GM06990 (cell line): ENCODE results near the gene ADAP1.

Source experiments
- DNase-seq: peaks from one replicate; pipeline ENCODE4 v3.0.0-alpha.2; 2011; ENCODE audit not compliant: insufficient read length; ENCODE audit errors: extremely low read depth
- H3K27me3 ChIP-seq: replicated peaks from 2 replicates; pipeline ENCODE4 v1.6.0; 2011; ENCODE audit warnings: low read length; ENCODE audit not compliant: control insufficient read depth, insufficient read depth
- H3K36me3 ChIP-seq: 2 replicates; pipeline ENCODE4 v1.5.1; 2011; ENCODE audit warnings: low read length; ENCODE audit not compliant: control insufficient read depth, insufficient read depth
- H3K4me3 ChIP-seq: replicated peaks from 2 replicates; pipeline ENCODE4 v1.5.1; 2011; ENCODE audit warnings: low read depth, mild to moderate bottlenecking, control low read depth, low read length
- CTCF ChIP-seq: IDR thresholded peaks from 2 replicates; pipeline ENCODE4 v1.5.1; 2011; ENCODE audit warnings: low read length, control low read depth, mild to moderate bottlenecking, inconsistent platforms; ENCODE audit not compliant: insufficient read depth, poor library complexity, severe bottlenecking

ADAP1 gene

DNA sequence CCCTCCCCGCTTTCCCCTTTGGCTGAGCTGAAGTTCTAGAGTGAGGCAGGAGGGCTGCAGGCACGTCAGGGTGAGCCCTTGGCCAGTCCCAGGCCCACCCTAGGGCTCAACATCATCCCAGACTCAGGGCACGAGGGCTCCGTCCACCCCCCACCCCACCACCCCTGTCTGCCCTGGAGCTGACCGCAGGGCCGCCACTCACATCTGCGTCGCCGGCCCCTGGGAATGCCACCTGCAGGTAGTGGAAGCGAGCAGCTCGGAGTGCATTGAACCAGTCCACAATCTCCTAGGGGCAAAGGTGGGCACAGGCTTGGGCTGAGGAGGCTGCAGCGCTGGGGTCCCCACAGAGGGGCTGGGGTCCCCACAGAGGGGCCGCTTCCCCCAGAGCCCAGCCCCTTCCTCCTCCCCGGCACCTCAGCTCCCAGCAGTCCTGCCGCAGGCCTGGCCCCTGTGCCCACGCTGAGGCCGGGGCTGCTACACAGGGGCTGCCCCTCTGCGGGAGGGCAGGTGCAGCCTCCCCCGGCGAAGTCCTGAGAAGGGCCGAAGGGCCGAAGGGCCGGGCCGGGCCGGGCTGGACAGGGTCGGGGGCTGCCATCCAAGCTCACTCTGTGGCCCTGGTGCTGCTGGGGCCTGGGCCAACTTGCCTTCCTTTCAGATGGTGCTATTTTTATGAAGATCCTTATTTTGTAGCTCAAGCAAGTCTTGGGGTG is 54.0 kb downstream of the ADAP1 start:
- peaks cover 21% of the 10 kb centered on the region for H3K36me3 ChIP-seq
- no peak overlapping the region for H3K4me3 ChIP-seq
- DNase-seq = no peak
- H3K27me3 ChIP-seq = no peaks in the 10 kb centered on the region
- TF ChIP-seq CTCF = no peak

DNA sequence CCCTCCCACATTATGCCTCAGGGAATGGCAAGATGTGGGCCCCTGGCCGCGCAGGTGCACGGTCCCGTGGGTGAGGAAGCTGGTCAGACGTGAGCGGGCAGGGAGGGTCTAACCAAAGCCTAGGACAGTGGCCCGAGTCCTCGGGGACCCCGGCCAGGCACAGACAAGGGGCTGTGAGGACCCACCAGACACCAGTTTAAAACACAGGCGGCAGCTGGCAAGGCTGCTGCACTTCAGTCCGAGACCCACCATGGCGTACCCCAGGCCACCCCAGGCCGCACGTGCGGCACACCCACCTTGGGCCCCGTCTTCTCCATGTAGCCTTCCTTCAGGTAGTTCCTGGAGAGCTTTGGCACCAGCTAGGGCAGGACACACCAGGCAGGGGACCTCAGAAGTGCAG is 54.7 kb downstream of the ADAP1 start:
- Histone ChIP-seq H3K27me3 (no peaks in the 10 kb centered on the region), H3K36me3 (peaks cover 24% of the 10 kb centered on the region), H3K4me3 (no peak overlapping the region)
- no peak for TF ChIP-seq CTCF
- DNase-seq = no peak

- no peak overlapping the region for H3K4me3 ChIP-seq
- peaks cover 27% of the 10 kb centered on the region for H3K36me3 ChIP-seq
- no peak for DNase-seq
These were observed 55.4 kb downstream of the ADAP1 start for GRCh38 chr7:898855-899681.

GRCh38 chr7:898460-898854 is 56.0 kb downstream of the ADAP1 start:
- no peak for TF ChIP-seq CTCF
- Histone ChIP-seq H3K36me3 (peaks cover 32% of the 10 kb centered on the region), H3K4me3 (no peak overlapping the region)

More at GRCh38 chr7:898855-899681, 55.4 kb downstream of the ADAP1 start:
- no peaks in the 10 kb centered on the region for H3K27me3 ChIP-seq
- no peak for TF ChIP-seq CTCF

GRCh38 chr7:897771-898376 is 56.6 kb downstream of the ADAP1 start:
- DNase-seq = no peak
- no peak overlapping the region for H3K4me3 ChIP-seq
- H3K27me3 ChIP-seq = no peaks in the 10 kb centered on the region
- H3K36me3 ChIP-seq = peaks cover 32% of the 10 kb centered on the region
- no peak for TF ChIP-seq CTCF

More at GRCh38 chr7:898460-898854, 56.0 kb downstream of the ADAP1 start:
- H3K27me3 ChIP-seq = no peaks in the 10 kb centered on the region
- no peak for DNase-seq
